Mucosa of descending colon (tissue), 3 donors: ENCODE results near the gene ADAM10. TPM values are rescaled to one million over a fixed set of nuclear protein-coding genes. Genes with fewer than 3 reads are reported as not detected.

Source experiments
- ATAC-seq: fragments of 200-7000 bp; cut with Tn5 transposase; one replicate; pipeline ENCODE4 v1.9.1; 2020; ENCODE audit warnings: mild to moderate bottlenecking, moderate library complexity
- DNase-seq, 3 donors: peaks; one replicate each; pipeline ENCODE4 v3.0.0-alpha.2; 2020
- H3K36me3 ChIP-seq: fragments of 200-600 bp; one replicate; pipeline ENCODE4 v1.8.0; 2021; ENCODE audit warnings: low read depth, mild to moderate bottlenecking
- H3K4me1 ChIP-seq: fragments of 200-600 bp; one replicate; pipeline ENCODE4 v1.8.0; 2021; ENCODE audit warnings: low read depth, mild to moderate bottlenecking
- H3K4me3 ChIP-seq: fragments of 200-600 bp; one replicate; pipeline ENCODE4 v1.8.0; 2021; ENCODE audit warnings: mild to moderate bottlenecking
- H3K9me3 ChIP-seq: fragments of 200-600 bp; one replicate; pipeline ENCODE4 v1.8.0; 2021; ENCODE audit warnings: mild to moderate bottlenecking
- intact Hi-C, 2 donors: fragments of 100-400 bp; cut with DNase I in 1 of 2; cut with micrococcal nuclease in 1 of 2; formaldehyde crosslinking; loops; one replicate each; pipeline versions ENCODE4 v1.11.0 to v1.11.1; 2022; cut with DNase I, micrococcal nuclease
- total RNA-seq, 3 donors: library from RNA; stranded (reverse); fragmentation: NEBNext Ultra II Directional in 2 of 3; extraction: Animal tissue kit (Norgen Biotek cat#: 25700) in 2 of 3; gene quantifications; one replicate each; pipeline versions ENCODE4 v1.2.1 to v1.2.4, GENCODE V29; 2021 to 2023
- TF ChIP-seq, protein P1 (sequence below): fragments of 200-600 bp; IDR thresholded peaks from one replicate; pipeline ENCODE4 v1.8.0; 2022; ENCODE audit warnings: antibody characterized with exemption, mild to moderate bottlenecking
- donor health status: DM: no; HTN: no; CAD: no; lungs with moderate emphysema.
- donor health status: DM: no; HTN: no; CAD: no.
- donor health status: DM: no; HTN: yes; CAD: no.

Gene ADAM10
- total RNA-seq, 3 donors from 2014 or later = 109 to 178 (median 143) TPM

DNA sequence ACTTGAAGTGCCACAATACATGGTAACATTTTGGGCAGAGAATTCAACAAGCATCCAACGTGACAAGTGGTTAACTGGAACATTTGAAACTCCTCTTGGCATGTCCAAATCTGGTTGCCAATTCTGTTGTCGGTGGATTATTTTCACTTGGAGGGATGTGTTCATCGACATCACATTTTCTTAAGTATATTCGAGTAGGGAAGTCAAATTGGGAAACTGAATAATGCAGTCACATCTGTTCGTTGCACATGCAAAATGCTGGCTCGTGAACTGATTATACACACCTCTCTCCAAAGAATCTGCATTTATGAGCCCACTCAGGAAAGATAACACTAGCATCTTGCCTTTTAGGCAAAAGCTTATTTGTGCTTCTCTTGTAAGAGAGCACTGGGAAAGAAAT is 178.0 kb downstream of the ADAM10 start:
- H3K4me3 ChIP-seq = no peak overlapping the region
- H3K36me3 ChIP-seq = no peaks in the 10 kb centered on the region
- TF ChIP-seq, protein P1, sequence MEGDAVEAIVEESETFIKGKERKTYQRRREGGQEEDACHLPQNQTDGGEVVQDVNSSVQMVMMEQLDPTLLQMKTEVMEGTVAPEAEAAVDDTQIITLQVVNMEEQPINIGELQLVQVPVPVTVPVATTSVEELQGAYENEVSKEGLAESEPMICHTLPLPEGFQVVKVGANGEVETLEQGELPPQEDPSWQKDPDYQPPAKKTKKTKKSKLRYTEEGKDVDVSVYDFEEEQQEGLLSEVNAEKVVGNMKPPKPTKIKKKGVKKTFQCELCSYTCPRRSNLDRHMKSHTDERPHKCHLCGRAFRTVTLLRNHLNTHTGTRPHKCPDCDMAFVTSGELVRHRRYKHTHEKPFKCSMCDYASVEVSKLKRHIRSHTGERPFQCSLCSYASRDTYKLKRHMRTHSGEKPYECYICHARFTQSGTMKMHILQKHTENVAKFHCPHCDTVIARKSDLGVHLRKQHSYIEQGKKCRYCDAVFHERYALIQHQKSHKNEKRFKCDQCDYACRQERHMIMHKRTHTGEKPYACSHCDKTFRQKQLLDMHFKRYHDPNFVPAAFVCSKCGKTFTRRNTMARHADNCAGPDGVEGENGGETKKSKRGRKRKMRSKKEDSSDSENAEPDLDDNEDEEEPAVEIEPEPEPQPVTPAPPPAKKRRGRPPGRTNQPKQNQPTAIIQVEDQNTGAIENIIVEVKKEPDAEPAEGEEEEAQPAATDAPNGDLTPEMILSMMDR = no peak
- no peak for DNase-seq
- intact Hi-C loops = no loop called here
- no peaks in the 10 kb centered on the region for H3K9me3 ChIP-seq
- H3K4me1 ChIP-seq = peaks cover 20% of the 10 kb centered on the region
- no peak for ATAC-seq

- no peak overlapping the region for H3K4me3 ChIP-seq
- no peaks in the 10 kb centered on the region for H3K9me3 ChIP-seq
- intact Hi-C loops = no loop called here
- TF ChIP-seq, protein P1 = no peak
- ATAC-seq = no peak
- H3K4me1 ChIP-seq = peaks cover 15% of the 10 kb centered on the region
- DNase-seq = no peak
- H3K36me3 ChIP-seq = no peaks in the 10 kb centered on the region
Observed at GRCh38 chr15:58569455-58569854, 180.1 kb downstream of the ADAM10 start.

DNA sequence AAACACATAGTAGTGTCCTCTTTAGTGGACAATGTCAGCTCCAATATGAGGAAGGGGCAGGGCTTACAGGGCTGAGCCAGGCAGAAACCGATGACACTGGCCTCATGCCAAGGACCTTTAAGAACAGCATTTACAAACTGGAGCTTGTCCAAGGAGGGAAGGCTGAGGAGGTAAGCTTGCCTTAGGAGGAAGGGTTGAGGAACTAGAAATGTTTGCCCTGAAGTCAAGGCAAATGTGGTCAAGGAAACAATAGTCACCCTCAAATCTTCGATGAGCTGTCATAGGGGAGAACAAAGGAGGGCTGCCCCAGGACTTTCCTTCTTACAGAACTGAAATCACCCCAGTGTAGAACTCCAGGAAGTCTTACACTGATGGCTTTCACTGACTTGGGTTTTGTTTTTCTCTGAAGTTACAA is 181.3 kb downstream of the ADAM10 start:
- no peaks in the 10 kb centered on the region for H3K36me3 ChIP-seq
- DNase-seq = peak in 1 of 3 donors; percentile 80
- ATAC-seq = peak; percentile 79
- intact Hi-C loops = no loop called here
- peaks cover 5% of the 10 kb centered on the region for H3K4me1 ChIP-seq
- TF ChIP-seq, protein P1 = no peak
- H3K9me3 ChIP-seq = no peaks in the 10 kb centered on the region
- no peak overlapping the region for H3K4me3 ChIP-seq

DNA sequence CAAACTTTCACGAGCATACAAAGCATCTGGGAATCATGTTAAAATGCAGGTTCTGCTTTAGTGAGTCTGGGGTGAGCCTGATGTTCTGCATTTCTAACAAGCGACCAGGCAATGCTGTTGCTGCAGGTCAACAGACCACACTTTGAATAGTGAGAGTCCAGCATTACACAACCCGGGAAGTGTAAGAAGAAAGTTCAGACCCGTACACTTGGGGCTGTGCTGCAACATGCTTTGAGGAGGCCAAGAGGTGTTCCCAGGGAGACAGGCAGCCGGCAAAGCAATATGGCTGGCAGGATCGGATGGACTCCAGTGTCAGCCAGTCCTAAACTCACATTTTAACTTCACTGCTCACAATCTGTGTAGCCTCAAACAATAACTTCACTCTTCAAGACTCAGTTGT is 183.5 kb downstream of the ADAM10 start:
- H3K4me3 ChIP-seq = no peak overlapping the region

GRCh38 chr15:58565619-58566018 is 183.9 kb downstream of the ADAM10 start:
- intact Hi-C loops = no loop called here
- Histone ChIP-seq H3K36me3 (no peaks in the 10 kb centered on the region), H3K9me3 (no peaks in the 10 kb centered on the region), H3K4me1 (peaks cover 5% of the 10 kb centered on the region), H3K4me3 (no peak overlapping the region)
- TF ChIP-seq, protein P1 = no peak
- DNase-seq = no peak
- ATAC-seq = no peak

More for the DNA sequence above, 183.5 kb downstream of the ADAM10 start:
- no peaks in the 10 kb centered on the region for H3K36me3 ChIP-seq
- peaks cover under 1% of the 10 kb centered on the region for H3K4me1 ChIP-seq
- TF ChIP-seq, protein P1 = no peak
- no peak for DNase-seq
- intact Hi-C loops = no loop called here
- H3K9me3 ChIP-seq = no peaks in the 10 kb centered on the region
- ATAC-seq = no peak

DNA sequence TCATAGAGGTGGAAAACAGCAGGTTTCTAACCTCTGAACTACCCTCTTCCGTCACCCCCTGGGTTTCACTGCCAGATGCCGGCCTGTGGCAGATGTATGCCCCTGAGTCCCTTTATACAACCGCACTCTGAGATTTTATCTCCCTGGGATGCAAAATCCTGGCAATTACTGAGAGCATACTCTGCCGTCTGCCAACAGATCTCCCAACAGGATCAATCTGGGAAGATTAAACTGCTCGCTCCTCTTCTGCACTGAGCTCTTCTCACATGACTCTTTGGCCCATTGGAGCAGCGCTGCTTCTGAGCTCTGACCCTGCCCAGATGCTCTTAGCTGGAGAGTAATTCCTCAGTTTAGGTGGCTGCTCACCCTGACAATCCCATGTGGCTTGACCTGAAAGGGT is 184.5 kb downstream of the ADAM10 start:
- H3K9me3 ChIP-seq = no peaks in the 10 kb centered on the region
- DNase-seq (no peak), ATAC-seq (no peak)
- H3K36me3 ChIP-seq = no peaks in the 10 kb centered on the region
- intact Hi-C loops = no loop called here
- H3K4me1 ChIP-seq = peaks cover 6% of the 10 kb centered on the region
- no peak overlapping the region for H3K4me3 ChIP-seq
- TF ChIP-seq, protein P1 = no peak
